ENCODE data around the gene CENPX.

The CENPX gene

DNA sequence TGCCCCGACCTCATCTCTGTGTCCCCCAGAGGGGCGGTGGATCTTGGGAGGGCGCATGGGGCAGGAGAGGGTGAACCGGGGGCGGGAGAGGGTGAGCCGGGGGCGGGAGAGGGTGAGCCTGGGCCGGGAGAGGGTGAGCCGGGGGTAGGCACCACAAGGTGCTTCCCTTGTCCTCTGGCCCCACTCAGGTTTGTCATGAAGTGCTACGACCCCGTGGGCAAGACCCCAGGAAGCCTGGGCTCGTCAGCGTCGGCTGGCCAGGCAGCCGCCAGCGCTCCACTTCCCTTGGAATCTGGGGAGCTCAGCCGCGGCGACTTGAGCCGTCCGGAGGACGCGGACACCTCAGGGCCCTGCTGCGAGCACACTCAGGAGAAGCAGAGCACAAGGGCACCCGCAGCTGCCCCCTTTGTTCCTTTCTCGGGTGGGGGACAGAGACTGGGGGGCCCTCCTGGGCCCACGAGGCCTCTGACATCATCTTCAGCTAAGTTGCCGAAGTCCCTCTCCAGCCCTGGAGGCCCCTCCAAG, 26.4 kb downstream of the CENPX start:
- intact Hi-C loops (cut with DNase I; ENCODE audit: low total_unique reads): no loop called here
- H3K9me3 ChIP-seq: no peaks in the 10 kb centered on the region
- DNase-seq: peak in 1 of 2 donors; percentile 58
- no peak overlapping the region for H3K4me3 ChIP-seq
- peaks cover 0 to 16% (median 14%) of the 10 kb centered on the region in 4 donors for H3K4me1 ChIP-seq
- TF ChIP-seq, protein P1, sequence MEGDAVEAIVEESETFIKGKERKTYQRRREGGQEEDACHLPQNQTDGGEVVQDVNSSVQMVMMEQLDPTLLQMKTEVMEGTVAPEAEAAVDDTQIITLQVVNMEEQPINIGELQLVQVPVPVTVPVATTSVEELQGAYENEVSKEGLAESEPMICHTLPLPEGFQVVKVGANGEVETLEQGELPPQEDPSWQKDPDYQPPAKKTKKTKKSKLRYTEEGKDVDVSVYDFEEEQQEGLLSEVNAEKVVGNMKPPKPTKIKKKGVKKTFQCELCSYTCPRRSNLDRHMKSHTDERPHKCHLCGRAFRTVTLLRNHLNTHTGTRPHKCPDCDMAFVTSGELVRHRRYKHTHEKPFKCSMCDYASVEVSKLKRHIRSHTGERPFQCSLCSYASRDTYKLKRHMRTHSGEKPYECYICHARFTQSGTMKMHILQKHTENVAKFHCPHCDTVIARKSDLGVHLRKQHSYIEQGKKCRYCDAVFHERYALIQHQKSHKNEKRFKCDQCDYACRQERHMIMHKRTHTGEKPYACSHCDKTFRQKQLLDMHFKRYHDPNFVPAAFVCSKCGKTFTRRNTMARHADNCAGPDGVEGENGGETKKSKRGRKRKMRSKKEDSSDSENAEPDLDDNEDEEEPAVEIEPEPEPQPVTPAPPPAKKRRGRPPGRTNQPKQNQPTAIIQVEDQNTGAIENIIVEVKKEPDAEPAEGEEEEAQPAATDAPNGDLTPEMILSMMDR (IDR thresholded peaks at IDR 0.05): no peak
- H3K27ac ChIP-seq: no peak overlapping the region
- peaks cover 0 to 30% (median 7%) of the 10 kb centered on the region in 3 donors for H3K36me3 ChIP-seq
- H3K27me3 ChIP-seq: no peaks in the 10 kb centered on the region

DNA sequence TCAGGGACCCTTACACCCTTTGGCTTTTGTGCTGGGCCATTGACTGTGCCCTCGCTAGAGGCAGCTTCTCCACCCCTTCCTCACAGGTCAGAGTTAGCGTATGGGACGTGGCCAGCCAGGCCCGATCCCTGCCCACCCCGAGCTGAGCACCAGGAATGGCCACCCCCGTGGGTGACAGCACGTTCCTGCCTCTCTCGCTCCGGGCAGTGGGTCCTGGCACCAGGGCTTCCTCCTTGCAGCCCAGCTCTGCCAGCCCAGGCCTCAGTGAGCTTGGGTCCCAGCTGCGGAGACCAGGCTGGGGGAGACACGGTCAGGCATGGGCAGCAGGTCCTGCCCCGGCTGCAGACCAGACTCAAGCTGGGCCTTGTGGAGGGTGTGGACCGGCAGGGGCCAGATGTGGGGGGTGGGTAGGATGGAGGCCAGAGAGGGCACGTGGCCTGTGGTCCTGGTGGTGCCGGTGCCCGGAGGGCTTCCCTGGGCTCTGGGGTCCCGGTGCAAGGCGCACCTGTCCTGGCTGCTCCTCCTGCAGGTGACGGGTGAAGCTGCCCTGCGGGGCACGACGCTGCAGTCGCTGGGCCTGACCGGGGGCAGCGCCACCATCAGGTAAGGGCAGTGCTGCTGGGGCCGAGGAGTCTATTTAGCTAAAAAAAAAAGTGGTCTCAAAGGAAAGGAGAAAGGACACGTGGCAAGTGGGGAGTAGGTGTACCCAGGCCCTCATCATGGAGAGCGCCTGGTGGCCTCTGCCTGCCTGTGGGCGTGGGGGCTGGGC, 27.0 kb downstream of the CENPX start:
- DNase-seq: peak in 1 of 2 donors; percentile 56
- peaks cover 0 to 30% (median 7%) of the 10 kb centered on the region in 3 donors for H3K36me3 ChIP-seq
- H3K4me3 ChIP-seq: no peak overlapping the region
- H3K4me1 ChIP-seq: peaks cover 0 to 21% (median 18%) of the 10 kb centered on the region in 4 donors
- intact Hi-C loops (cut with DNase I; ENCODE audit: low total_unique reads): no loop called here
- no peaks in the 10 kb centered on the region for H3K9me3 ChIP-seq
- TF ChIP-seq, protein P1 (IDR thresholded peaks at IDR 0.05): no peak
- no peak overlapping the region for H3K27ac ChIP-seq
- no peaks in the 10 kb centered on the region for H3K27me3 ChIP-seq

DNA sequence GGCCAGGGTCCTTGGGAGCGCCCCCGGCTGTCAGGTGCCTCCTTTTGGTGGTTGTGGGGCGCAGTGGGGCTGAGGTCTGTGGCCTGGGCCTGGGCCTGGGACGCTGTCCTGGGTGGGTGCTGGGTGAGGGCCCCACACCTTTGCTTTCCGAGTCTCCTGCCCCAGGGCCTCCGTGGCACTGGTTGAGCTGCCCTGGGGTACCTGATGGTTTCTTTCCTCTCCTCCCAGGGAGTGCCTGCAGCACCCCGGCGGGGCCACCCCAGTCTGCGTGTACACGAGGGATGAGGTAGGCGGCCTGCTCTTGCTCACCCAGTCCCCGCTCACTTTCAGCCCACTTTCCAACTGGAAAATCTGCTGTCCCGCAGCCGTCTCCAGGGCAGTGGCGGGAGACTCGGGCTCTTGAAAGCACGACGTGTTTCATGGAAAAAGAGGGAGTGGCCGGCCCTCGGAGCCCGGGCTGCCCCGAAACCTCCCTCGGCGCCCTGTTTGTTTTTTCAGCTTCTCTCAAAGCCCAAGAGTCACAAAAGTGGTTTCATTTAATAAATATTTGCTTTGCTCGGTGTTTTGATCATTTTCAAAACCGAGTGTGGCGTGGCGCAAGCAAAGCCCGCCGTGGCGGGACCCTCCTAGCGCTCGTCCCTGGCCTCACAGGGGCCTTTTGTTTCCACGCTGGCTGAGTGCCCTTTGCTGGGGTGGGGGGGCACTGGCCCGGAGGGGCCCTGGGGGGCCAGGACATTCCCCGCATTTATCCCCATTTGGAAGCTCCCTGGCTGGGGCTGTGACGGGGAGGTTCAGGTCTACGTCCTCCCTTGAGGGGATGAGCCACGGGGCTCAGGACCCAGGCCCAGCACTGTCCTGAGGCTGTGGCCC, 27.9 kb downstream of the CENPX start:
- DNase-seq: no peak
- peaks cover 0 to 30% (median 7%) of the 10 kb centered on the region in 3 donors for H3K36me3 ChIP-seq
- H3K27me3 ChIP-seq: no peaks in the 10 kb centered on the region
- H3K4me1 ChIP-seq: peaks cover 0 to 21% (median 18%) of the 10 kb centered on the region in 4 donors
- no peaks in the 10 kb centered on the region for H3K9me3 ChIP-seq
- no peak overlapping the region for H3K27ac ChIP-seq
- TF ChIP-seq, protein P1 (IDR thresholded peaks at IDR 0.05): no peak
- intact Hi-C loops (cut with DNase I; ENCODE audit: low total_unique reads): no loop called here
- no peak overlapping the region for H3K4me3 ChIP-seq

DNA sequence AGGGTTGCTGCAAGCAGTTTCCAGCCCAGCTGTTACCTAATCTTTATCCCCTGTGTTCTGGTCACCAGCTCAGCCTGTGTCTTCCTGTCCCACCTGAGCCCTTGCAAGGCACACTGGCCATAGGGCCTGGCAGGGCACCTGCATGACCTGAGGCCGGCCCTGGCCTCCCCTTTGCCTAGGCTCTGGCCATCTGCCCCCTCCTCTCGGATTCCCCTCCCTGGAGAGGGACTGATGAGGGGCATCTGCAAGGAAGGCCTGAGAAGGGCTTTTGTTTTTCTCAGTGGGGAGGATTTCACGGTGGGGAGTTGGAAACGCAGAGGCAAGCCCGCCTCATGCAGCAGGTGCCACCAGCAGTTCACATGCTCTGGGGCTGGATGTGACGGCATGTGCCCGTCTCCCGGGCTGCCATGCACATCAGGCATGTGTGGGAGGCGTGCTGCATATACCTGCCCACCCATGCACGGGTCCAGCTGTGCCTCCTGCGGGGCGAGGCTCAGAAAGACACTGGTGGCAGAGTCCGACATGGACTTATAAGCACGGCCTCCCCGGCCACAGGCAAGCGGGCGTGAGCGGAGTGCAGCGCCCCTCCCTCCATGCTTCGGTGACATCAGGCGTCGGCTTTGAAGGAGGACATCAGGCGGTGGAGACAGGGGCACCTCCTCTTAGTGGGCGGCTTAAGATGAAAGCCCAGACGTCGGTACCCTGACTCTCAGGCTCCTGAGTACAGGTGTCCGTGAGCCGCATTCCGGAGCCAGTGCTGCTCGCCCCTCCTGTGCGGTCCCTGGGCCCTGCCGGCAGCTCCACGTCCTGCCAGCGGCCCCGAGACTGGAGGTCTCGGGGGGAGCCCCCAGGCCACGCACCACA, 28.7 kb downstream of the CENPX start:
- Histone ChIP-seq H3K9me3 (no peaks in the 10 kb centered on the region), H3K4me3 (no peak overlapping the region), H3K4me1 (peaks cover 0 to 21% (median 18%) of the 10 kb centered on the region in 4 donors), H3K27ac (no peak overlapping the region), H3K36me3 (peaks cover 0 to 35% (median 7%) of the 10 kb centered on the region in 3 donors), H3K27me3 (no peaks in the 10 kb centered on the region)
- DNase-seq: peak in 1 of 2 donors; percentile 64
- TF ChIP-seq, protein P1 (IDR thresholded peaks at IDR 0.05): no peak
- intact Hi-C loops (cut with DNase I; ENCODE audit: low total_unique reads): no loop called here

Data from tibial artery (tissue), 4 donors.